Neural crest cell (in vitro differentiated cells): ENCODE measurements around the gene CDKAL1. TPM values are rescaled to one million over a fixed set of nuclear protein-coding genes. Genes with fewer than 3 reads are reported as not detected.

ENCODE experiments used
- DNase-seq: peaks from one replicate; pipeline ENCODE4 v3.0.0; 2021; ENCODE audit warnings: low read depth, mixed read lengths, low spot score
- H3K27ac Mint-ChIP-seq: one replicate; pipeline ENCODE4 v1.8.0; 2021; ENCODE audit warnings: mild to moderate bottlenecking, mixed read lengths; ENCODE audit not compliant: unreplicated experiment
- H3K27me3 Mint-ChIP-seq: 2 replicates; pipeline ENCODE4 v1.8.0; 2021; ENCODE audit warnings: low read depth, mild to moderate bottlenecking, mixed read lengths
- H3K36me3 Mint-ChIP-seq: 2 replicates; pipeline ENCODE4 v1.8.0; 2021; ENCODE audit warnings: low read depth, mild to moderate bottlenecking, mixed read lengths
- H3K4me1 Mint-ChIP-seq: 2 replicates; pipeline ENCODE4 v1.8.0; 2021; ENCODE audit warnings: mixed read lengths
- H3K4me3 Mint-ChIP-seq: one replicate; pipeline ENCODE4 v1.8.0; 2021; ENCODE audit warnings: mild to moderate bottlenecking, mixed read lengths
- H3K9me3 Mint-ChIP-seq: 2 replicates; pipeline ENCODE4 v1.8.0; 2021; ENCODE audit warnings: mixed read lengths
- CTCF ChIP-seq: fragments of 200-600 bp; sonication (generic); conservative IDR thresholded peaks from 2 replicates; pipeline ENCODE4 v1.5.0; 2021; ENCODE audit warnings: antibody characterized with exemption, mild to moderate bottlenecking
- total RNA-seq: library from RNA; stranded (reverse); gene quantifications from 2 replicates; pipeline ENCODE4 v1.2.1, GENCODE V29; 2021

The CDKAL1 gene
- total RNA-seq, 1 donor from 2014 or later: 25.4 TPM

GRCh38 chr6:20669571-20670314, 135.5 kb downstream of the CDKAL1 start:
- no peak for TF ChIP-seq CTCF
- Mint-ChIP-seq H3K27ac (no peak overlapping the region), H3K27me3 (no peaks in the 10 kb centered on the region), H3K9me3 (peaks cover 7% of the 10 kb centered on the region), H3K36me3 (peaks cover 7% of the 10 kb centered on the region), H3K4me3 (no peak overlapping the region), H3K4me1 (no peaks in the 10 kb centered on the region)
- DNase-seq: no peak

- peaks cover 7% of the 10 kb centered on the region for H3K9me3 Mint-ChIP-seq
- no peaks in the 10 kb centered on the region for H3K4me1 Mint-ChIP-seq
- H3K36me3 Mint-ChIP-seq: peaks cover 7% of the 10 kb centered on the region
- no peak overlapping the region for H3K27ac Mint-ChIP-seq
- no peak overlapping the region for H3K4me3 Mint-ChIP-seq
- no peak for DNase-seq
- no peaks in the 10 kb centered on the region for H3K27me3 Mint-ChIP-seq
- TF ChIP-seq CTCF: no peak
Observed at GRCh38 chr6:20670750-20671149, 136.5 kb downstream of the CDKAL1 start.

GRCh38 chr6:20672038-20672437, 137.8 kb downstream of the CDKAL1 start:
- Mint-ChIP-seq H3K4me3 (no peak overlapping the region), H3K27me3 (no peaks in the 10 kb centered on the region)

GRCh38 chr6:20673458-20673857, 139.2 kb downstream of the CDKAL1 start:
- Mint-ChIP-seq H3K27me3 (no peaks in the 10 kb centered on the region), H3K9me3 (peaks cover 9% of the 10 kb centered on the region), H3K4me3 (no peak overlapping the region), H3K36me3 (peaks cover 10% of the 10 kb centered on the region), H3K27ac (peak overlapping the region; percentile 43), H3K4me1 (peaks cover 5% of the 10 kb centered on the region)
- TF ChIP-seq CTCF: no peak
- DNase-seq: no peak

More at GRCh38 chr6:20672038-20672437, 137.8 kb downstream of the CDKAL1 start:
- Mint-ChIP-seq H3K27ac (no peak overlapping the region), H3K4me1 (no peaks in the 10 kb centered on the region), H3K36me3 (peaks cover 7% of the 10 kb centered on the region), H3K9me3 (peaks cover 7% of the 10 kb centered on the region)
- TF ChIP-seq CTCF: no peak
- no peak for DNase-seq

GRCh38 chr6:20674664-20675063, 140.4 kb downstream of the CDKAL1 start:
- no peak for TF ChIP-seq CTCF
- Mint-ChIP-seq H3K4me1 (peaks cover 5% of the 10 kb centered on the region), H3K4me3 (no peak overlapping the region), H3K27ac (no peak overlapping the region), H3K36me3 (peaks cover 10% of the 10 kb centered on the region), H3K9me3 (peaks cover 9% of the 10 kb centered on the region), H3K27me3 (no peaks in the 10 kb centered on the region)
- no peak for DNase-seq
